HG02885 (cell line): ENCODE data around the gene ANKRD66.

ENCODE experiments used
- ATAC-seq: cut with Tn5 transposase; IDR thresholded peaks from one replicate; pipeline ENCODE4 v1.9.1; 2021; ENCODE audit warnings: mild to moderate bottlenecking; ENCODE audit not compliant: unreplicated experiment, poor library complexity

ANKRD66 gene

DNA sequence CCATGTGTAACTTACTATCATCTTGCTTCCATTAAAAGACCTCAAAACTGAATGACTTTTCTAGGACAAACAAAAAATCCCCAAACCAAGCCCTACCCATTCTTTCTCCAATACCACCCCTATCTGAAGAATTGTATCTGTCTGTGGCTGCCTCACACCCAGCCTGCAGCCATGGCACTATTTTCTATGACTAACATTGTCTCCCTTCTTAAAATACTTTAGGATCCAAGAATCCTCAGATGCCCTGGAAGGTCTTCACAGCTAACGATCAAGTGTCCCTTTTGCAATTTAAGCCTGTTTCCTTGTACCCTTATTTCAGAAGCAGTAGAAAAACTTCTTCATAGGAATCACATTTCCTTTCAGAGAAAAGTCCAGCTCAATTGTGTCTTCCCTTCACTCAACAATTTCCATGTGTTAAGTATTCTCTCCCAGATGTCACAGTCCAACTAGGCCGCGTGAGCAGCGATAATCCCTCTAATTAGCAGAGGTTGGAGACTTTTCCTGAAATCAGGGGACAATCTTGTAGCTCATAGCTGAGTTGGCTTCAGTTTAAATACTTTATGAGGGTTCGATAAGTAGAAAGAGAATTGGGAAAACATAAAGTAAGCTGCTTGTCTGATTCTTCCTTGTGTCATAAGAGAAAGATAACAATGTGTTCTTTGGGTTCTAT lies 41.3 kb downstream of the ANKRD66 start:
- no peak for ATAC-seq

DNA sequence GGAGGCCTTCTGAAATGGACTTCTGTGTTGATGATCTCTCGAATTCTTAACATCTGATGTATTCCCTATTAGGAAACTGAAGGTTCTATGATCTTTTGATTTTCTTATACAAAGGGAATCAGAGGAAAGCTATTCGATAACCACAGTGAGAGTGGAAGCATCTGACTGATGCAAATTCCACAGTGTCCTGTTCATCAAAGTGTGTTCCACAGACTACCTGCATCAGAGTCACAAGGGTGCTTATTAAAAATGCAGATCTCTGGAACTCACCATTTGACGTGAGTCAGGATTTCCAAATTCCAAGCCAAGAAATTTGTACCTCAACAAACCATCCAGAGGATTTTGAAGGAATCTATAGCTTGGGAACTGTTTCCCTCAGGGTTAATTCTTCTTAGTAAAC lies 42.1 kb downstream of the ANKRD66 start:
- ATAC-seq = no peak

- no peak for ATAC-seq
Observed at GRCh38 chr6:46789434-46790354, 43.0 kb downstream of the ANKRD66 start.

DNA sequence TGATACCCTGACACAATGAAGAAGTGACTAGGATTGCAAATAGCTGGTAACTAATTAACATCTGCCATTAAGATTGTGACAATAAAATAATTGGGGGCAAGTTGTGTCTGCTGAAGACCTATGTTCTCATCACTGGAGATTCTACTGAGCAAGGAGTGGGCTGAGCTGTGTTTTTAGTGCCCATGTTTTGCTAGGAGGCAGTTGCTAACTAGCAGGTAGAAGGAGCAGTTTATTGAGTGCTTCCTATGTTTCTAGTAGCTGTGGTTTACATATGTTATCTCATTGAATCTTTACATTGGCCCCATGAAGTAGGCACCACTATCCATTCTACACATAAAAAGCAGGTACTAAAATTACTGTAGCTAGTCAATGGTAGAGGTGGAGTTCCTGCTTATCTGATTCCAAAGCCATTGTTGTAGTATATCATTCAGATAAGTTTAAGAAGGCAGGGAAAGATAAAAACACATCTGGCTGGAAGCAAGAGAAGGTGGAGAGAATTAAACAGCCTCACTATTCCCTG lies 43.7 kb downstream of the ANKRD66 start:
- ATAC-seq = no peak

- no peak for ATAC-seq
Observed at GRCh38 chr6:46792635-46793034, 45.9 kb downstream of the ANKRD66 start.

- no peak for ATAC-seq
Observed at GRCh38 chr6:46793138-46793537, 46.4 kb downstream of the ANKRD66 start, which contains the start of gene MEP1A. Gene MEP1A, plus strand, starts transcription at chr6:46793389. Its CDS starts 10 bp downstream, at chr6:46793399.

GRCh38 chr6:46794068-46794467 lies 47.3 kb downstream of the ANKRD66 start:
- ATAC-seq = no peak

DNA sequence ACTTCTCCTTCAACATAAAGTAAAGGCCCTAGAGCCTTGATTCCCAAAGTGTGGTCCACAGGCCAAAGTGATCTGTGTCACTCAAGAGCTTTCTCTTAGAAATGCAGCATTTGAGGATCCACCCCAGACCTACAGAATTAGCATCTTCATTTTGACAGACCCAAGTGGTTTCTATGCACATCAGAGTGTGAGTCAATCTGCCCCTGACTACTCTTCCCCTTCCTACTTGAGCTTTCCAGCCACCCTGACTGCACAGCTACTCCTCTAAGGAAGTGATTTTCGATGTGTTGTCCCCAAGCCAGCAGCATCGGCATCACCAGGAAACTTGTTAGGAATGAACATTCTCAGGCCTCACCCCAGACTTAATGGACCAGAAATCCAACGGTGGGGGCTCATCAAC lies 49.1 kb downstream of the ANKRD66 start:
- ATAC-seq = no peak

- no peak for ATAC-seq
Observed at GRCh38 chr6:46796848-46797580, 50.3 kb downstream of the ANKRD66 start.

DNA sequence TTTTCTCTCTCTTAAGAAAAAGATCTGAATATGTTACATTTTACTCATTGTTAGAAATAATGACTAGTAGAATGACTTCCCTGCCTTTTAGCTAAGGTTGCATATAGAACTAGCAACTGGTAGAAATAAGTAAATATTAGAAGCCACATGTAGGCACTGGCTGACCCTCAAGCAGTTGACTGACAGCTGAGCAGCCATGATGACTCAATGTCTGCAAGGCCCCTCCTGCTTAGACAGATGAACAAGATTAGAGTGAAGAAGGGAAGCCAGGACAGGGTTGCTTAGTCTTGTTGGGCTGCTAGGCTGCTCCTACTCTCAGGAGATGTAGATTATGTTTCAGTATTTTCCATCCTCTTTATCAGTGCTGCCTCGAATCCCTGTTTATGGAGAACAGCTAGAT lies 52.9 kb downstream of the ANKRD66 start:
- no peak for ATAC-seq

DNA sequence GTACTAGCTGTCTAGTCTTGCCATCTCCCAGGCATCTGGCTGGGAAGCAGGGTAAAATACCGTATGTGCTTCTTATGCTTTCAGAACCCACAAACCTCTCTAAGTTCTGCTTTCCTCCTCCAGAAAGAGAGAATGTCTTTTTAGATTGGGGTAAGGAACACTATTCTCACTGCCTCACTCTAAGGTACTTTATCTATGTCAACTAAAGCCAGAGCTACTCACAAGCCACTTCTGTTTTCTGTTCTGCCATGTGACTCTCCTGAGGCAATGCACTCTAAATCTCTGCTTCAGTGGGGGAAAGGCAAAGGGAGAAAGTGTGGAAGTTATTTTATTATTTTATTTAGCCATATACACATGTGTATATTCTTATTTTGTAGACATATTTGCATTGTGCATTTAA lies 62.1 kb downstream of the ANKRD66 start:
- no peak for ATAC-seq
